IgD-negative memory B cell (primary cell): Measurements from ENCODE around the gene FARP1. TPM values are rescaled to one million over a fixed set of nuclear protein-coding genes. Genes with fewer than 3 reads are reported as not detected.

Source experiments
- H3K27ac Mint-ChIP-seq, 3 donors: one replicate each; pipeline ENCODE4 v1.8.0; 2020 to 2022; ENCODE audit warnings: mild to moderate bottlenecking in 3 of 3, mixed read lengths in 3 of 3, moderate library complexity in 1 of 3
- H3K27me3 Mint-ChIP-seq: one replicate; pipeline ENCODE4 v1.8.0; 2021; ENCODE audit warnings: mixed read lengths
- H3K36me3 Mint-ChIP-seq: one replicate; pipeline ENCODE4 v1.8.0; 2020; ENCODE audit warnings: mild to moderate bottlenecking, mixed read lengths
- H3K4me1 Mint-ChIP-seq, 3 donors: one replicate each; pipeline ENCODE4 v1.8.0; 2020 to 2022; ENCODE audit warnings: mixed read lengths in 3 of 3, mild to moderate bottlenecking in 1 of 3
- H3K4me3 Mint-ChIP-seq, 4 donors: one replicate each; pipeline ENCODE4 v1.8.0; 2020 to 2022; ENCODE audit warnings: mild to moderate bottlenecking in 4 of 4, mixed read lengths in 4 of 4, moderate library complexity in 3 of 4
- H3K9me3 Mint-ChIP-seq, 3 donors: one replicate each; pipeline ENCODE4 v1.8.0; 2020 to 2021; ENCODE audit warnings: mixed read lengths in 3 of 3, mild to moderate bottlenecking in 1 of 3
- polyA plus RNA-seq: library from polyadenylated mRNA; unstranded; fragments of 300-500 nt; fragmentation: Illumina TruSeq; gene quantifications from one replicate; pipeline ENCODE4 v1.2.3, GENCODE V29; 2021

FARP1 gene
- polyA plus RNA-seq, 1 donor from 2014 or later, result 0.46 TPM

DNA sequence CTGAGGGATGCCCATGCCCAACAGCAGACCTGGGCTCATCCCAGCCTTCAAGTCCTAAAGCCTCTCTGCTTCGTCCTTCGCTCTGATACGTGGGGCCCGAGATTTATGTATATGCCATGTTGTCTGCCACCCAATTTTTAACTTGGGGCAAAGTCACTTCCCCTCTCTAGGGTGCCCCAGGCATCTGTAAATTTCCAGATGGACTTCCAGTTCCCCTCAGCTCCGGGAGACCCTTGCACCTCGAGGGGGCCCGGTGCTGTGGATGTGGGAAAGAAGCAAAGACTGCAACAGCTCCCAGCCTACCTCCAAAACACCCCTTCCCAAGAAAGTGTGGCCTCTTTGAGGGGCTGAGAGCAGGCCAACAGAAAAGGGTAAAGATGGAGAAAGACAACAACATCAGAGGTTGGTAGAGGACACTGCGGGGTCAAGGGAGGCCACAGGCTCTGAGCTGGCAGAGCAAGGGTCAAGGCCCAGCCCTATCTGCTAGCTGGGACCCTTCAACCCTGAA is 336.7 kb downstream of the FARP1 start:
- Mint-ChIP-seq H3K36me3 (no peaks in the 10 kb centered on the region), H3K9me3 (no peaks in the 10 kb centered on the region), H3K27ac (peak overlapping the region in 1 of 3 donors; percentile 6), H3K27me3 (no peaks in the 10 kb centered on the region), H3K4me3 (peak overlapping the region in 1 of 4 donors; percentile 28), H3K4me1 (peaks cover 53 to 63% (median 56%) of the 10 kb centered on the region in 3 donors)

DNA sequence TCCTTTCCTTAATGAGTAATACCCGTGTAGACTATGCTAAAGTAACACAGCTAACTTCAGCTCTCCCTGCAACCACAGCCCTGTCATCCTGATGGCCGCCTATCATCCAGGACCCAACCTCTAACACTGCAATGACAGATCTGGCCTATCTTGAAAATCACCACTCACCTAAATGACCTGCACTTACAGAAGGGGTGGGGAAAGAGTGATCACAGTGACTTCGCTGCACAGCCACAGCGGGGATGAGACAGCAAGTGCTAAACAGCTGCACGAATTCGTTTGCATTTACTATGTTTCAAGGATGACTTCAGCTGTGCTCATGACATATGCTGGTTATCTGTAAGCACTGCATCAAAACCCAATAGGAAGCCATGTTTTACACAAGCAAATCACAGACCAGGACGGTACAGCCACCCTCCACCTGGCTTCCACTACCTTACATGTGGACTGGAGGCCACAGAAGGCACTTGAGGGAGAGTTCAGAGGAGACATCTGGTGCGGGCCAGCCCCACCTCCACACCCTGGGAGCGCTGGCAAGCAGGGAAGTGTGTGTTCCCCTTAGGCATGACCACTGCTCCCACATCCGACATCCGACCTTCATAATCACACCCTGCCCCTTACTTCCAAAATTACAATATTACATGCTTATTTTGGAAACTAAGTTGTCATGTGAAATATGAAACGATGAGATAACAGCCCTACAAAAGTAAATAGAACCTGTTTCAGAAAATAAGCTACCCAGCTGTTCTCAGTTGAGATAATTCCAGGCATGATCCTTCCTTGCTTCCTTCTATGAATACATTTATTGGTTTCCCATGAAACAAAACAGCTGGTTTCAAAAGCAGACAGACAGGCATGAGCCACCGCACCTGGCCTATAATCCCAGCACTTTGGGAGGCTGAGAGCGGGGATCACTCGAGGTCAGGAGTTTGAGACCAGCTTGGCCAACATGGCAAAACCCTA is 338.3 kb downstream of the FARP1 start:
- Mint-ChIP-seq H3K27me3 (no peaks in the 10 kb centered on the region), H3K27ac (peak overlapping the region; percentile 31 to 71 (median 48)), H3K9me3 (no peaks in the 10 kb centered on the region), H3K36me3 (no peaks in the 10 kb centered on the region), H3K4me1 (peaks cover 56 to 69% (median 68%) of the 10 kb centered on the region in 3 donors), H3K4me3 (peak overlapping the region in 2 of 4 donors; percentile 68 to 80)

DNA sequence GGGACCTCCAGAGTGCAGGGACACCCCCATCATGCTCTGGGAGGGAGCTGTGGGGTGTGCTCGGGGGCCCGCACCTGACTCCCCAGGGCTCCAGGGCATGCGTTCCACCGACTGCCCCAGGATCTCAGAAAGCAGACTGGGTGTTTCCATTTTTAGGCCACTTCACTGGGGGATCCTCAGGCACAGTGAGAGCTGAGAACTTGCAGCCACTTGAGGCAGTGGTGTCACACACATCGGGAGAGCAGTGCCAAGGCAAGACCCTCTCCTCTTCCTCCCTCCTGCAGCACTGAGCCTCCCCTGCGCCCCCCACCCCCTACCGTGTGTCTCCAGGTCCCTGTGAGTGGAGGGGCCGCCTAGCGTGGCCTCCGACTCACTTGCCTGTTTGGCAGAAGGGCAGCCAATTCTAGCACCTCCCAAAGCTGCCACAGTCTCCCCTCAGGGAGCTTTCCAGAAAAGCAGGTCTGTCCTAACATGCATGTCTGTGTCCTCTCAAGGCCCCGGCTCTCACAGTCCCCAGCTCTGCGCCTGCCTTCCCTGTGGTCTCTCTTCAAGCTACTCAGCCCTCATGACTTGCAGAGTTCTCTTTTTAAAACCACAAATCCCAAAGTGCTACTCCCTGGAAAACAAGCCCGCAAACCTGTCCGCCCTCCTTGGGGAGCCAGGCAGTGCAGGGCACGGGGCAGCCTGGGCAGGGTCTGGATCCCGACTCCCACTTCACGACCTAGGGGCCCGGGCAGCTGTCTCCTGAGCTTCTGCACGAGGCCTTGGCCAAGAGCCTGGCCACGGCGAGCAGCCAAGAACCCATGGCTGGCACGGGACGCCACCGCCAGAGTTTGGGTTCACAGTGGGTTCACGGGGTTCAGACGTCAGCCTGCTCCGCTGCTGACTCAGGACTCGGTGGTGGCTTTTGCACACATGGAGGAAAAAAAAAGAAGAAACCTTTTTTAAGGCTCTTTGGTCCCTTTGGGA is 339.9 kb downstream of the FARP1 start:
- Mint-ChIP-seq H3K4me1 (peaks cover 52 to 66% (median 66%) of the 10 kb centered on the region in 3 donors), H3K36me3 (no peaks in the 10 kb centered on the region), H3K4me3 (peak overlapping the region in 2 of 4 donors; percentile 17 to 28), H3K9me3 (no peaks in the 10 kb centered on the region), H3K27ac (peak overlapping the region in 2 of 3 donors; percentile 57 to 67), H3K27me3 (no peaks in the 10 kb centered on the region)

DNA sequence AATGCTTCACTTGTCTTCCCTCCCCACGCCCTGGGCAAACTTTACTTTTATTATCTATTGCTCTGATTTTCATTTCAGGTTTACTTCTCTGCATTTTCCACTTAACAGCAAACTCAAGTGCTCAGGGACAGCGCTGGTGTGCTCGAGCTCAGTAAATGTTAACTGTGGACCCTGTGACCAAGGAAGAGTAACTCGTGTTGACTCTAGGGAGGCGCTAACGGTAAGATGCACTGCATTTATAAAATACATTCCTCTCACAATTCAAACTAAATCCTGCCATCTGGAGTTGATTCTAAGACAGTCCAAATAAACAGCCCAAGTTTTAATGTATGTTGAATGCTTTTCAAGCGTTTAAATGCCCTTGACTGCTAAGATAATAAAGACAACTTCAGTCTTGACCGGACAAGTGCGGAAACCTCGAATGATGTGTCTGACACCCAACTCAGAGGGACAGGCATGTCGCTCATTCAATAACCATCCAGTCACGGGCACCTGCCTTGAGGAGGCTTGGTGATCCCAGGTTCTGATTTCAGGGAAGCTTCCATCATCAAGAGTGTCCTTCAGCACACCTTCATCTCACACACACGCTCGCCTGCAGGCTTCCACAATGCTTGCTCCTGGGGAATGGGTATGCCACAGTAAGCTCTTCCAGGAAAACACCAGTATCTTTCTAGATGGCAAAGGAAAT is 340.9 kb downstream of the FARP1 start:
- peak overlapping the region in 1 of 3 donors; percentile 57 for H3K27ac Mint-ChIP-seq
- H3K36me3 Mint-ChIP-seq, result no peaks in the 10 kb centered on the region
- peaks cover 50 to 66% (median 63%) of the 10 kb centered on the region in 3 donors for H3K4me1 Mint-ChIP-seq
- no peaks in the 10 kb centered on the region for H3K27me3 Mint-ChIP-seq
- H3K4me3 Mint-ChIP-seq, result no peak overlapping the region
- H3K9me3 Mint-ChIP-seq, result no peaks in the 10 kb centered on the region

DNA sequence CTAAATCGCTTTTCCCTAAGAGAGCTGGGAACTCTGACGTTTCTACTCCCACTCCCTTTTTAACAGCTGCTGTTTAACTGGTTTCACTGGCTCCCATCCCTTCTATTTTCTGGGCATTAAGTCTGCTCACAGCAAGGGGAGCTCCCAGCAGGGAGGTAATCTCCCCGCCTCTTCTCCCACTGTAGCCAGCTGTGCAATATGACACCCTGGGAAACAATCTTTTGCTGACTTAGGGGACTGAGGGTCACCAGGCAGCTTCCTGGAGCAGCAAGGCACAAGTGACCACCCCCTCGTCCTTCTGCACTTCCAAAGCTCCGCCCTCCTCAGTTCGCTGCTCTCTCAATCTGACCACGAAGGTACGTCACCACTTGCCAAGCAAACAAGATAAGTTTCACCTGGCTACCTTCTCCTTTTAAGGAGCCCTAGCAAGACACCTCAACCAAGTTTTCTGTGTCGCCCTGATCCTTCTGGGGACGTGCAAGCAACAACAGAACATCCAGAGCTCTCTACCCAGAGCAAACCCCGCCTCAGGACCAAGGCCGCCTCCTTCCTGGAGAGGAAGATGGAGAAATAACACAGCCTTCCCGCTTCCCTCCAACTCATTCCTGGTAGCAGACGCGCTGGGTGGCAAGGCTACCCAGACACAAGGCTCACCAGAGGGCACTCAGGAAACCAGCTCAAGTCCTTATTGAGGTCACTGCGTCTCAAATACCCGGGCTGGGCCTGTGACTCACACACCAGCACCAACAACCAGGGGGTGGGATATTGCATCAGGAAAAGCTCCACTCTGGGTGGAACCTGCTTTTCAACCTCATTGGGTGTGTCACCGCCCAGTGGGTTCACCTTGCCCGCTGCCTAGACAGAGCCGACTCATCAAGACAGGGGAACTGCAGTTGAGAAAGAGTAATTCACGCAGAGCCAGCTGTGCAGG is 341.7 kb downstream of the FARP1 start:
- Mint-ChIP-seq H3K4me1 (peaks cover 47 to 66% (median 65%) of the 10 kb centered on the region in 3 donors), H3K4me3 (peak overlapping the region in 2 of 4 donors; percentile 16 to 70)

DNA sequence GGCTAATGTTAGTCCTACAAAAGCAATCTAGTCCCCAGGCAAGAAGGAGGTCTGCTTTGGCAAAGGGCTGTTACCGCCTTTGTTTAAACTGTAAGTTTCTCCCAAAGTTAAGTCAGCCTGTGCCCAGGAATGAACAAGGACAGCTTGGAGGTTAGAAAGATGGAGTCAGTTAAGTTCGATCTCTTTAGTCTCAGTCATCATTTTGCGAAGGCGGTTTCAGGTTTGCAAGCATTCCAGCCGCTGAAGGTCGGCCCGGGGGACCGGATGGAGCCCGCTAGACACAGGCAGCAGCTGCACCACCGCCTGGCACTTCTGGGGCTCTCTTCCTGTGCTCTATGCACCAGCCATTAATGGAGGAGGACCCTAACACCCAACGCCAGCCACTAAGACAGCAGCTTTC is 342.7 kb downstream of the FARP1 start:
- Mint-ChIP-seq H3K27ac (peak overlapping the region in 2 of 3 donors; percentile 17 to 19), H3K27me3 (no peaks in the 10 kb centered on the region), H3K9me3 (peaks cover 0 to 1% (median 0%) of the 10 kb centered on the region in 3 donors), H3K36me3 (no peaks in the 10 kb centered on the region), H3K4me1 (peaks cover 55 to 72% (median 72%) of the 10 kb centered on the region in 3 donors), H3K4me3 (peak overlapping the region in 1 of 4 donors; percentile 71)

More for the DNA sequence above, 341.7 kb downstream of the FARP1 start:
- Mint-ChIP-seq H3K36me3 (no peaks in the 10 kb centered on the region), H3K9me3 (peaks cover 0 to 1% (median 0%) of the 10 kb centered on the region in 3 donors), H3K27me3 (no peaks in the 10 kb centered on the region), H3K27ac (peak overlapping the region; percentile 17 to 92 (median 59))

DNA sequence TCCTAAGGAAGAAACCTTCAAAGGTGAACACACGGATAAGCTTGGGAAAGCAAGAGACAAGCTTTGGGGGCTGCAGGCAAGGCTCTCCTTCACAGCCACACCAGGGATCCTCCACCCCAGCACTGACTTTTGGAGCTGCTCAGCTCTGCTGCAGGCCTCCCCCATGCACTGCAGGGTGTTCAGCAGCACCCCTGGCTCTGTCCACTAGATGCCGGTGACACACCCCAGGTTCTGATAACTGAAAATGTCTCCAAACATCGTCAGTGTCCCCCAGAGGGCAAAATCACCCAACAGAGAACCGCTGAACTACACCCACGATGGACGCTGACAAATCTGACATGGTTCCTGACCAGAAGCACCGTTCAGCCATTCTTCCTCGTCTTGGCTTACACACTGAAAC is 343.5 kb downstream of the FARP1 start:
- Mint-ChIP-seq H3K9me3 (peaks cover 0 to 1% (median 0%) of the 10 kb centered on the region in 3 donors), H3K4me3 (no peak overlapping the region), H3K4me1 (peaks cover 53 to 74% (median 68%) of the 10 kb centered on the region in 3 donors), H3K27ac (peak overlapping the region in 1 of 3 donors; percentile 26), H3K36me3 (no peaks in the 10 kb centered on the region), H3K27me3 (no peaks in the 10 kb centered on the region)

DNA sequence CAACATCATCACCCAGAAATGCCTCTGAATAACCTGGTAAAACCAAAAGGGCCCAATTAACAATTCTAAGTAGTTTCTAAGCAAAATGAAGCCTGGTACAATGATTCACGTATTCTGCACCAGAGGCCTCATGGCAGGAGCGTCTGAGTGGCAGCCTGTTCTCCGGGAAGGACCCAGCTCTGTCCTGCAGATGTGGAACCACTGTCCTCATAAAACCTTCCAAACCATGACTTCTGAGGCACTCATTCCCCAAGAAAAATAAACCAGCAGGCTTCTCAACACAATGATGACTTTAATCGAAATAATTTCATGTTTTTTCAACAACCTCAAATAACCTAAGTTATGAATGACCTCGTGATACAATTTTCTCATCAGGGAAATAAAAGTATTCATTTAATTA is 344.1 kb downstream of the FARP1 start:
- Mint-ChIP-seq H3K36me3 (no peaks in the 10 kb centered on the region), H3K4me1 (peaks cover 56 to 73% (median 69%) of the 10 kb centered on the region in 3 donors), H3K9me3 (peaks cover 0 to 1% (median 0%) of the 10 kb centered on the region in 3 donors), H3K4me3 (peak overlapping the region in 2 of 4 donors; percentile 14 to 79), H3K27ac (peak overlapping the region in 2 of 3 donors; percentile 3 to 26), H3K27me3 (no peaks in the 10 kb centered on the region)

DNA sequence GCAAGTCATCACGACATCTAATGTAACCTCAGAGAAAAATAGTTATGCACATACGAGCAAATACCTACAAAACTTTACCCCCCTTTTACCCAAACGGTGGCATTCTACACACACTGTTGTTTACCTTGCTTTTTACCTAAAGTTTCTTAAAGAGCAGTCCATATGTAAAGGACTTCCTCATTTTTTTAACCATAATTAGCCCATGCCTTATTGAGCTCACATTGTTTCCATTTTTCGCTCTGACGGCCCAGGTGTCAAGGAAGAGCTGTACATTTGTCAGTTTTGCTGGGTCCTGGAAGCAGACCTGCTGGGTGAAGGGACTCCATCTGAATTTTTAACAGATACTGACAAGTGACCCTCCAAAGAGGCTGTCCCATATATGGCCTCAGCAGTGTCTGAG is 344.6 kb downstream of the FARP1 start:
- Mint-ChIP-seq H3K36me3 (no peaks in the 10 kb centered on the region), H3K4me3 (peak overlapping the region in 3 of 4 donors; percentile 14 to 79 (median 68)), H3K27me3 (no peaks in the 10 kb centered on the region), H3K4me1 (peaks cover 61 to 73% (median 70%) of the 10 kb centered on the region in 3 donors), H3K9me3 (peaks cover 0 to 1% (median 0%) of the 10 kb centered on the region in 3 donors), H3K27ac (peak overlapping the region in 2 of 3 donors; percentile 2 to 3)

DNA sequence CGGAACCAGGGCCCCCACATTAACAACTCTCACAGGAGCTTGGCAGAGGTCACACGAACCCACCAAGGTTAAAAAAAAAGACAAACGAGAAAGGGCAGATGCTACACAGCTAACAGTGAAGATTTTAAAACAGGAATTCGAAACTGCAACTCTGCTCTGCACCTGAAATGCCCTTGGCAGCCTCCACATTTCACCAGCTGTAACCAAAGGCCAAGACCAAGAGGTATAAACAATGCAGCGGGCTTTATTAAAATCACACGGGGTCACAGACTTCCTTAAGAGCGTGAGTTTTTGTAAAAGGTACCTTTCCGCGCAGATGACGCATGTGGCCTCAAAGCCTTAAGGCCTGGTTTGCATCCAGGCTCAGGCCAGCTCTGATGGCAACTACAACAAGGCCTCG is 345.8 kb downstream of the FARP1 start:
- Mint-ChIP-seq H3K4me3 (peak overlapping the region in 3 of 4 donors; percentile 25 to 88 (median 65)), H3K27me3 (no peaks in the 10 kb centered on the region), H3K36me3 (no peaks in the 10 kb centered on the region), H3K9me3 (peaks cover 0 to 1% (median 0%) of the 10 kb centered on the region in 3 donors), H3K27ac (peak overlapping the region; percentile 68 to 86 (median 78)), H3K4me1 (peaks cover 68 to 74% (median 69%) of the 10 kb centered on the region in 3 donors)

DNA sequence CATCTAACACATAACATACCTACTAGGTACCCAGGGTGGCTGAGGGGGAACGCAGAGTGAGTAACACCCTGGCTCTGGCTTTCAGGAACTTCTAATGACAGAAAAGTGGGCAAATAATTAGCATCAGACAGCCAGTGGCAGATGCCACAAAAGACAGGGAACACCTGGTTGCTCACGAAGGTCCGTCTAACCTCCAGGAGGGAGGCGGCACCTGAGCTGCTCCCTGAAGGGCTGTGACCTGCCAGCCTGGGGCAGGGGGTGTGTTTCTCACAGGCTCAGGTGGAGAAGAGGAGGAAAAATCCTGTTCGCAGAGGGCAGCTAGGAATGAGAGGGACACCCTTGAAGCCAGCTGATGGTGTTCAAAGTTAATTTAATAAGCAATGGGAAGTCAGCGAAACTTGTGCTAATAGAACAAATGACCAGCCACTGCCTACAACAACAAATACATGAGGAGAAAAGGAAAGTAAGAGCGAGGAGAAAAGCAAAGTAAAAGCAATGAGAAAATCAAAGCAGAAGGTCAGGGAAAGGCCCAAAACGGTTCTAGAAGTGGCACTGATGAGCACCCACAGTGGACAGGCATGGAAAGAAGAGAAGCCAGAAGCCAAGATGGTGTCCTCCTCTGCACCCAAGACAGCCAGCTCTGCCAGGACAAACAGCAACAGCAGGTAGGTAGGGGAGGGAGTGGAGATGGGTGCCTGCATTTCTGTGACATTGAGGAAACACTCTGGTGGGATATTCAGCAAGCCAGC is 346.7 kb downstream of the FARP1 start:
- H3K9me3 Mint-ChIP-seq, result peaks cover 0 to 1% (median 0%) of the 10 kb centered on the region in 3 donors
- H3K36me3 Mint-ChIP-seq, result peaks cover 2% of the 10 kb centered on the region
- no peaks in the 10 kb centered on the region for H3K27me3 Mint-ChIP-seq
- peaks cover 63 to 69% (median 64%) of the 10 kb centered on the region in 3 donors for H3K4me1 Mint-ChIP-seq
- peak overlapping the region; percentile 68 to 78 (median 78) for H3K27ac Mint-ChIP-seq
- peak overlapping the region in 2 of 4 donors; percentile 67 to 88 for H3K4me3 Mint-ChIP-seq

DNA sequence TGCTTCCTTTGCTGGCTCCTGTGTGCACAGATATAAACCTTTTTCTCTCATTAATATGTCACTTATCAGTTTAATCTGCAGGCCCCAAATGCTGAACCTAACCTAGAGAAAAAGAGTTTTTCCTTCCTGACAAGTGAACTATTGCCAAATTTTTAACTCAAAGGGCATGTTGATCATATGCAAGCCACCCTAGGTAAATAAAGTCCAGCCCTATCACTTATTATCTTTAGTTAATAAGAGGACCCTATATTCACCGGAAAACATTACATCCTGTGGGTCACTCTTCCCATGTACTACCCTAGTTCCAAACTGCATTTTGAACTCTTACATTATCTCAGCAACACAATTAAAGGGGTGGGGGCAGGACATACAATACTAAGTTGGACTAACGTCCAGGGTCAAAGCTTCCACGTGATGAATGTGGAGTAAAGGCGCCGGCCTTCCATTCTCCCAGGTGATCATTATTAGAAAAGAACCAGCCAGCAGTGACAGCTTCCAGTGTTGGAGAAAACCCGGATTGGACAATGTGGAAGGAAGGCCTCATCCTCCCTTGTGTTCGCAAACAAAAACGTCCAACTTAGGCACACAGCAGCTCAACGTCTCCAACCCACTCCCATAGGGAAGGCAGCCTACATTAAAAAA is 347.4 kb downstream of the FARP1 start:
- Mint-ChIP-seq H3K9me3 (peaks cover 0 to 1% (median 0%) of the 10 kb centered on the region in 3 donors), H3K27ac (peak overlapping the region in 2 of 3 donors; percentile 44 to 84), H3K4me1 (peaks cover 65 to 67% (median 66%) of the 10 kb centered on the region in 3 donors), H3K36me3 (peaks cover 2% of the 10 kb centered on the region), H3K4me3 (peak overlapping the region in 2 of 4 donors; percentile 31 to 88), H3K27me3 (no peaks in the 10 kb centered on the region)
